Measurements from ENCODE around the gene P2RX7.

P2RX7 gene

GRCh38 chr12:121236776-121237175 lies 104.1 kb downstream of the P2RX7 start:
- no peak for DNase-seq

- DNase-seq: no peak
Observed at GRCh38 chr12:121237415-121237814, 104.7 kb downstream of the P2RX7 start.
